H1 (cell line): ENCODE measurements around the gene ANKH. TPM values are rescaled to one million over a fixed set of nuclear protein-coding genes. Genes with fewer than 3 reads are reported as not detected.

ENCODE experiments used
- CTCF ChIA-PET: fragments of 300-600 bp; sonication (Branson Sonifier 250); formaldehyde crosslinking; loops from one replicate; lab custom pipeline; 2021; ENCODE audit not compliant: partially characterized antibody; lab: Charles Lee
- POLR2A ChIA-PET: fragments of 300-600 bp; sonication (Branson Sonifier 250); formaldehyde crosslinking; loops from one replicate; lab custom pipeline; 2021; ENCODE audit warnings: inconsistent platforms; ENCODE audit not compliant: partially characterized antibody; lab: Charles Lee
- DNase-seq, 2 experiments: peaks; one replicate each; pipeline versions ENCODE4 v3.0.0 to v3.0.0-alpha.2; 2010 to 2022; ENCODE audit warnings: low spot score in 2 of 2, low read depth in 1 of 2, mixed read lengths in 1 of 2
- FAIRE-seq: peaks from 2 replicates; lab custom pipeline; 2011; peaks lifted over from hg19 to GRCh38; lab: Jason Lieb, UNC
- H2AFZ ChIP-seq: 2 replicates; pipeline ENCODE4 v1.8.1; 2012; ENCODE audit warnings: low read length, inconsistent platforms
- H2AK5ac ChIP-seq: 2 replicates; pipeline ENCODE4 v1.6.1; 2013; ENCODE audit warnings: low read depth, low read length
- H2BK120ac ChIP-seq: replicated peaks from 2 replicates; pipeline ENCODE3; 2013; ENCODE audit warnings: low read depth, low read length, inconsistent platforms
- H2BK12ac ChIP-seq: 2 replicates; pipeline ENCODE4 v1.6.1; 2013; ENCODE audit warnings: low read depth, low read length
- H2BK15ac ChIP-seq: 2 replicates; pipeline ENCODE4 v1.6.1; 2013; ENCODE audit warnings: low read length
- H2BK20ac ChIP-seq: 2 replicates; pipeline ENCODE4 v1.6.1; 2013; ENCODE audit warnings: low read length
- H2BK5ac ChIP-seq: 2 replicates; pipeline ENCODE4 v1.6.1; 2013; ENCODE audit warnings: low read depth, low read length
- H3K14ac ChIP-seq: 2 replicates; pipeline ENCODE4 v1.6.1; 2013; ENCODE audit warnings: inconsistent platforms; ENCODE audit not compliant: insufficient read length
- H3K18ac ChIP-seq: 2 replicates; pipeline ENCODE4 v1.6.1; 2013; ENCODE audit warnings: low read length; ENCODE audit errors: extremely low read depth
- H3K23ac ChIP-seq: 2 replicates; pipeline ENCODE4 v1.6.1; 2013; ENCODE audit warnings: inconsistent platforms; ENCODE audit not compliant: insufficient read length
- H3K23me2 ChIP-seq: 2 replicates; pipeline ENCODE4 v1.6.1; 2013; ENCODE audit warnings: low read depth, low read length
- H3K27ac ChIP-seq: 2 replicates; pipeline ENCODE4 v1.6.1; 2011; ENCODE audit warnings: low read depth, low read length, inconsistent platforms
- H3K27me3 ChIP-seq, 4 experiments: replicated peaks in 1 of 4; 1 replicate in 1 of 4; 2 replicates in 3 of 4; pipeline versions ENCODE4 v1.6.1 to v1.8.1; 2011 to 2013; ENCODE audit warnings: low read length in 3 of 4, mild to moderate bottlenecking in 3 of 4, inconsistent platforms in 2 of 4, mixed read lengths in 2 of 4, moderate library complexity in 1 of 4; ENCODE audit not compliant: control insufficient read depth in 3 of 4, insufficient read depth in 3 of 4; ENCODE audit errors: extremely low read depth in 1 of 4
- H3K36me3 ChIP-seq, 4 experiments: 2 replicates each; pipeline versions ENCODE4 v1.6.1 to v1.8.1; 2011 to 2013; ENCODE audit warnings: mild to moderate bottlenecking in 4 of 4, low read length in 3 of 4, moderate library complexity in 2 of 4, control low read depth in 1 of 4, inconsistent platforms in 1 of 4; ENCODE audit not compliant: insufficient read depth in 4 of 4, control insufficient read depth in 2 of 4
- H3K4ac ChIP-seq: replicated peaks from 2 replicates; pipeline ENCODE3; 2013; ENCODE audit warnings: low read length, low read depth, mixed read lengths, inconsistent platforms; ENCODE audit not compliant: insufficient read length
- H3K4me1 ChIP-seq, 4 experiments: replicated peaks in 1 of 4; 1 replicate in 1 of 4; 2 replicates in 3 of 4; pipeline versions ENCODE4 v1.6.1 to v1.8.1; 2011 to 2013; ENCODE audit warnings: low read length in 3 of 4, inconsistent platforms in 2 of 4, mixed read lengths in 1 of 4; ENCODE audit not compliant: insufficient read depth in 4 of 4, control insufficient read depth in 3 of 4
- H3K4me2 ChIP-seq, 2 experiments: 2 replicates each; pipeline versions ENCODE4 v1.6.1 to v1.8.1; 2011 to 2013; ENCODE audit warnings: low read depth in 2 of 2, low read length in 2 of 2, control low read depth in 1 of 2, inconsistent platforms in 1 of 2, mild to moderate bottlenecking in 1 of 2; ENCODE audit not compliant: insufficient read depth in 1 of 2
- H3K4me3 ChIP-seq, 4 experiments: fragments of 200-600, 300-600 bp in 1 of 4; sonication (generic), shearing (Covaris generic), sonication (Bioruptor Twin) in 1 of 4; 2 replicates each; pipeline versions ENCODE4 v1.5.1 to v1.8.1; 2011 to 2016; ENCODE audit warnings: low read length in 4 of 4, low read depth in 3 of 4, control low read depth in 2 of 4, inconsistent platforms in 2 of 4, mild to moderate bottlenecking in 2 of 4, mixed read lengths in 1 of 4, moderate library complexity in 1 of 4; ENCODE audit not compliant: insufficient read depth in 2 of 4; ENCODE audit errors: extremely low read depth in 1 of 4
- H3K56ac ChIP-seq: replicated peaks from 2 replicates; pipeline ENCODE3; 2013; ENCODE audit warnings: low read depth, mild to moderate bottlenecking, mixed read lengths, low read length, inconsistent platforms; ENCODE audit not compliant: insufficient read length
- H3K79me1 ChIP-seq: 2 replicates; pipeline ENCODE4 v1.6.1; 2013; ENCODE audit warnings: low read depth, low read length, control low read depth
- H3K79me2 ChIP-seq, 2 experiments: 2 replicates each; pipeline versions ENCODE4 v1.6.1 to v1.8.1; 2012 to 2013; ENCODE audit warnings: low read length in 2 of 2, mild to moderate bottlenecking in 2 of 2, inconsistent platforms in 1 of 2; ENCODE audit not compliant: insufficient read depth in 2 of 2, control insufficient read depth in 1 of 2
- H3K9ac ChIP-seq, 4 experiments: replicated peaks in 1 of 4; 1 replicate in 1 of 4; 2 replicates in 3 of 4; pipeline versions ENCODE4 v1.6.1 to v1.8.1; 2011 to 2013; ENCODE audit warnings: low read depth in 3 of 4, low read length in 3 of 4, control low read depth in 2 of 4, mild to moderate bottlenecking in 2 of 4, moderate library complexity in 2 of 4, inconsistent platforms in 1 of 4; ENCODE audit errors: extremely low read depth in 1 of 4
- H3K9me3 ChIP-seq, 2 experiments: 2 replicates each; pipeline versions ENCODE4 v1.6.1 to v1.8.1; 2012 to 2013; ENCODE audit warnings: mild to moderate bottlenecking in 2 of 2, moderate library complexity in 2 of 2, control low read depth in 1 of 2, inconsistent platforms in 1 of 2, low read depth in 1 of 2, low read length in 1 of 2, mixed read lengths in 1 of 2; ENCODE audit not compliant: insufficient read depth in 2 of 2
- H4K20me1 ChIP-seq, 2 experiments: replicated peaks in 1 of 2; 2 replicates each; pipeline versions ENCODE3 to v1.8.1; 2011 to 2013; ENCODE audit warnings: inconsistent platforms in 2 of 2, low read length in 2 of 2, mild to moderate bottlenecking in 1 of 2; ENCODE audit not compliant: insufficient read depth in 2 of 2, control insufficient read depth in 1 of 2
- H4K5ac ChIP-seq: 2 replicates; pipeline ENCODE4 v1.6.1; 2013; ENCODE audit warnings: low read length, low read depth, mixed read lengths, inconsistent platforms; ENCODE audit not compliant: insufficient read length
- H4K8ac ChIP-seq: 2 replicates; pipeline ENCODE4 v1.8.0; 2013; ENCODE audit warnings: mild to moderate bottlenecking, moderate library complexity, low read length, inconsistent platforms; ENCODE audit not compliant: insufficient read depth; ENCODE audit errors: extremely low read depth
- H4K91ac ChIP-seq: replicated peaks from 2 replicates; pipeline ENCODE3; 2013; ENCODE audit warnings: low read length, mixed read lengths, inconsistent platforms; ENCODE audit not compliant: insufficient read length
- CHD1 ChIP-seq: IDR thresholded peaks from 2 replicates; pipeline ENCODE4 v1.6.1; 2012; ENCODE audit warnings: low read depth, low read length, improper control_type of control experiment
- SIX5 ChIP-seq: IDR thresholded peaks from 2 replicates; pipeline ENCODE4 v1.6.1; 2011; ENCODE audit warnings: mild to moderate bottlenecking, low read depth, low read length
- ZNF274 ChIP-seq: IDR thresholded peaks from 2 replicates; pipeline ENCODE4 v1.7.0; 2012; ENCODE audit warnings: low read length, borderline replicate concordance; ENCODE audit errors: extremely low read depth
- WGBS, 2 experiments: shearing (Covaris generic) in 1 of 2; methylation state at CpG; one replicate each; pipeline versions ENCODE4 v1.1.6 to v1.1.7; 2013 to 2015; ENCODE audit warnings: low lambda C conversion rate in 2 of 2, mixed read lengths in 2 of 2, inconsistent platforms in 1 of 2, low coverage in 1 of 2, missing lambda C conversion rate in 1 of 2; ENCODE audit not compliant: insufficient replicate concordance in 2 of 2, insufficient coverage in 1 of 2, insufficient read length in 1 of 2; ENCODE audit errors: extremely low coverage in 1 of 2, missing lambda C conversion rate in 1 of 2; 5-methylcytosine and 5-hydroxymethylcytosine counted together
- polyA plus RNA-seq, 7 experiments: library from polyadenylated mRNA; depleted of rRNA in 3 of 7; stranded (reverse) in 5 of 7; unstranded in 2 of 7; fragments of >200 nt in 5 of 7; fragments of 200-250 nt in 2 of 7; gene quantifications; 1 replicate in 5 of 7; 2 replicates in 1 of 7; 4 replicates in 1 of 7; pipeline versions ENCODE4 v1.2.1 to v1.2.3, GENCODE V29; 2011 to 2013; ENCODE audit warnings: missing spikeins in 2 of 7, mixed read lengths in 2 of 7
- total RNA-seq: library from RNA; stranded (reverse); fragmentation: NEBNext Ultra II Directional; extraction: Animal tissue kit (Norgen Biotek cat#: 25700); gene quantifications from 2 replicates; pipeline ENCODE4 v1.2.1, GENCODE V29; 2021

Gene ANKH
- total and polyA plus RNA-seq, 2 of the 8 experiments (the other 6 are each of a cell fraction or from before 2014, with no cell fraction given) = 5.3 to 13.0 TPM

DNA sequence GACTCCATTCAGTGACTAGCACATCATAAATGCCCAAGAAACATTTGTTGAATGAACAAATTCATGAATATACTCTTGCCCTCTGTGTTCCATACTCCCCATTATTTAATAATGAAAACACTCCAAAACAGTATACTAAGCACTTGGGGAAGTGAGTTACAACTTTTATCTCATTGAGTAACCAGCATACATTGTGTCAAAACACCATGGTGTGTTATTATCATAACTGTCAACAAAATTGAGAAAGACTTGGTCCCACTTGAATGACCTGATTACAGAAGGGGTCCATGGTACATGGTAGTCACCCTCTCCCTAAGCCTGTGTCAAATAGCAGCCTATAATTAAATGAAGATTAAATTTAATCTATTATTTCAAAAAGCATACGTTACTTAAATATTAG lies 16.2 kb downstream of the ANKH start:
- Histone ChIP-seq H4K8ac (no peak overlapping the region), H4K5ac (no peak overlapping the region), H3K9me3 (no peaks in the 10 kb centered on the region), H3K14ac (no peak overlapping the region), H3K18ac (no peak overlapping the region), H3K79me1 (no peaks in the 10 kb centered on the region), H3K36me3 (no peaks in the 10 kb centered on the region), H2AK5ac (no peak overlapping the region), H3K23ac (no peak overlapping the region), H2BK120ac (no peak overlapping the region), H2BK15ac (no peak overlapping the region), H2BK12ac (no peak overlapping the region), H3K9ac (no peak overlapping the region), H3K4ac (no peak overlapping the region), H3K23me2 (no peaks in the 10 kb centered on the region), H2AFZ (no peak overlapping the region), H4K20me1 (no peaks in the 10 kb centered on the region), H3K27me3 (no peaks in the 10 kb centered on the region), H3K27ac (no peak overlapping the region), H2BK20ac (no peak overlapping the region), H3K56ac (no peak overlapping the region), H3K4me3 (no peak overlapping the region), H4K91ac (no peak overlapping the region), H3K4me2 (no peak overlapping the region), H2BK5ac (no peak overlapping the region), H3K79me2 (no peaks in the 10 kb centered on the region), H3K4me1 (peaks cover 3 to 5% (median 4%) of the 10 kb centered on the region in 4 experiments)
- DNase-seq = no peak
- ChIA-PET CTCF (no interaction called here), POLR2A (no interaction called here)
- 82% methylated on average over 1 of the region's 1 CpG; no CpG with 5 or more reads in 1 of the 2 experiments for WGBS, 2 experiments
- TF ChIP-seq CHD1 (no peak), ZNF274 (no peak), SIX5 (no peak)
- FAIRE-seq = no peak
